Testis (tissue), 3 donors: ENCODE measurements around the gene NSRP1. TPM values are rescaled to one million over a fixed set of nuclear protein-coding genes. Genes with fewer than 3 reads are reported as not detected.

Experiments
- DNase-seq: peaks from one replicate; pipeline ENCODE4 v3.0.0-alpha.2; 2019
- H3K27ac ChIP-seq, 2 donors: fragments of 200-600 bp; sonication (generic); one replicate each; pipeline ENCODE4 v1.5.1; 2019
- H3K27me3 ChIP-seq: fragments of 200-600 bp; sonication (generic); one replicate; pipeline ENCODE4 v1.5.1; 2019
- H3K36me3 ChIP-seq: fragments of 200-600 bp; sonication (generic); one replicate; pipeline ENCODE4 v1.5.1; 2017; ENCODE audit warnings: low read depth; ENCODE audit errors: missing control alignments
- H3K4me1 ChIP-seq: fragments of 200-600 bp; sonication (generic); one replicate; pipeline ENCODE4 v1.5.1; 2019
- H3K4me3 ChIP-seq, 2 donors: fragments of 200-600 bp; sonication (generic); one replicate each; pipeline ENCODE4 v1.5.1; 2017 to 2019
- H3K9me3 ChIP-seq: fragments of 200-600 bp; sonication (generic); one replicate; pipeline ENCODE4 v1.5.1; 2017
- POLR2A ChIP-seq: fragments of 450-650 bp; IDR thresholded peaks from one replicate; pipeline ENCODE4 v1.6.1; 2017; ENCODE audit warnings: antibody characterized with exemption, mild to moderate bottlenecking, moderate library complexity
- WGBS, 2 donors: methylation state at CpG; one replicate each; pipeline ENCODE4 v1.1.5; 2018; 5-methylcytosine and 5-hydroxymethylcytosine counted together
- intact Hi-C: fragments of 100-400 bp; cut with DNase I; formaldehyde crosslinking; loops from one replicate; pipeline ENCODE4 v1.15.1; 2023; ENCODE audit warnings: low total_unique reads
- polyA plus RNA-seq: library from polyadenylated mRNA; stranded (reverse); fragments of 350-450 nt; fragmentation: Illumina TruSeq; extraction: RNeasy Lipid Tissue Mini Kit (QIAGEN cat#74804); gene quantifications from one replicate; pipeline ENCODE4 v1.2.3, GENCODE V29; 2014; ENCODE audit warnings: low read depth, low replicate concordance; ENCODE audit not compliant: insufficient read depth
- total RNA-seq, 2 donors: library from RNA; depleted of rRNA; stranded (reverse); fragments of >200 nt; gene quantifications; one replicate each; pipeline ENCODE4 v1.2.3, GENCODE V29; 2016
- TF ChIP-seq, protein P1 (sequence below), 3 experiments: fragments of 450-650 bp in 2 of 3; fragments of 200-600 bp in 1 of 3; sonication (generic) in 1 of 3; IDR thresholded peaks; one replicate each; pipeline ENCODE4 v1.5.1; 2016 to 2019; ENCODE audit warnings: antibody characterized with exemption in 3 of 3, mild to moderate bottlenecking in 2 of 3, moderate library complexity in 1 of 3

NSRP1 gene
- total and polyA plus RNA-seq, 3 donors from 2014 or later = 12.6 to 53.7 (median 34.3) TPM

DNA sequence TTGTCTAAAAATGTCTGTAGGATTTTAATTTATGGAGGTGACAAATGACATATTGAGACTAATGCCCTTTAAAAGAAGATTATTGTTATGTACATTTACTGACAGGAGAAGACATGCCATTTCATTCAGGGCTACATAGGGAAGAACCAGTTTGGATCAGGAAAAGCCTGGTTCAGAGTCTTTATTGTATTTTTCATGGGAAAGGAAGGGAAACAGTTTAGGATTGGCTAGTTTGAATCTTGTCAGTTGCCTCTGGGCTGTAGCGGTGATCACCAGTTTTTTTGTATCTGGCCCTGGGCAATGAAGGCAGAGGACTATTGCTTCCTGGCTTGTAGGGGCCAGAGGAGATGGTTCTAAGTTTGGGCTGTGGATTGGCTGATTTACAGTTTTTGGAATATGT is 31.8 kb downstream of the NSRP1 start:
- Histone ChIP-seq H3K27me3 (no peaks in the 10 kb centered on the region), H3K36me3 (no peaks in the 10 kb centered on the region), H3K9me3 (no peaks in the 10 kb centered on the region), H3K4me1 (no peaks in the 10 kb centered on the region), H3K27ac (no peak overlapping the region), H3K4me3 (no peak overlapping the region)
- intact Hi-C loops = no loop called here
- WGBS, 2 donors = 90 to 96% methylated on average over 1 of the region's 1 CpG
- DNase-seq = no peak
- TF ChIP-seq, protein P1, sequence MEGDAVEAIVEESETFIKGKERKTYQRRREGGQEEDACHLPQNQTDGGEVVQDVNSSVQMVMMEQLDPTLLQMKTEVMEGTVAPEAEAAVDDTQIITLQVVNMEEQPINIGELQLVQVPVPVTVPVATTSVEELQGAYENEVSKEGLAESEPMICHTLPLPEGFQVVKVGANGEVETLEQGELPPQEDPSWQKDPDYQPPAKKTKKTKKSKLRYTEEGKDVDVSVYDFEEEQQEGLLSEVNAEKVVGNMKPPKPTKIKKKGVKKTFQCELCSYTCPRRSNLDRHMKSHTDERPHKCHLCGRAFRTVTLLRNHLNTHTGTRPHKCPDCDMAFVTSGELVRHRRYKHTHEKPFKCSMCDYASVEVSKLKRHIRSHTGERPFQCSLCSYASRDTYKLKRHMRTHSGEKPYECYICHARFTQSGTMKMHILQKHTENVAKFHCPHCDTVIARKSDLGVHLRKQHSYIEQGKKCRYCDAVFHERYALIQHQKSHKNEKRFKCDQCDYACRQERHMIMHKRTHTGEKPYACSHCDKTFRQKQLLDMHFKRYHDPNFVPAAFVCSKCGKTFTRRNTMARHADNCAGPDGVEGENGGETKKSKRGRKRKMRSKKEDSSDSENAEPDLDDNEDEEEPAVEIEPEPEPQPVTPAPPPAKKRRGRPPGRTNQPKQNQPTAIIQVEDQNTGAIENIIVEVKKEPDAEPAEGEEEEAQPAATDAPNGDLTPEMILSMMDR (IDR thresholded peaks at IDR 0.05) = no peak
- TF ChIP-seq POLR2A = no peak

DNA sequence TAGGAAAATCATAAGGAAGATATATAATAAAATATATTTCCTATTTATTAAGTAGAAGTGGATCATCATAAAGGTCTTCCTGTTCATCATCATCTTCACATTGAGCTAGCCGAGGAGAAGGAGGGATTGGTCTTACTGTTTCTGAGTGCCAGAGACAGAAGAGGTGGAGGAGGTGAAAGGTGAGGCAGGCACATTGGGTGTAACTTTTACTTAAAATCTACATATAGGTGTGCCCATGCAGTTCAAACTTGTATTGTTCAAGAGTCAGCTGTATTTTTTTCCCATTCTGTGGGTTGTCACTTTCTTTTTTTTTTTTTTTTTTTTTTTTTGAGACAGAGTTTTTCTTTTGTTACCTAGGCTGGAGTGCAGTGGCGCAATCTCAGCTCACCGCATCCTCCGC is 34.9 kb downstream of the NSRP1 start:
- 94 to 99% methylated on average over 4 of the region's 4 CpGs for WGBS, 2 donors
- no peaks in the 10 kb centered on the region for H3K36me3 ChIP-seq
- H3K27me3 ChIP-seq = no peaks in the 10 kb centered on the region
- TF ChIP-seq POLR2A = no peak
- TF ChIP-seq, protein P1 (IDR thresholded peaks at IDR 0.05) = no peak
- DNase-seq = no peak
- H3K4me1 ChIP-seq = no peaks in the 10 kb centered on the region
- H3K4me3 ChIP-seq = no peak overlapping the region
- no peaks in the 10 kb centered on the region for H3K9me3 ChIP-seq
- intact Hi-C loops = no loop called here
- H3K27ac ChIP-seq = no peak overlapping the region

DNA sequence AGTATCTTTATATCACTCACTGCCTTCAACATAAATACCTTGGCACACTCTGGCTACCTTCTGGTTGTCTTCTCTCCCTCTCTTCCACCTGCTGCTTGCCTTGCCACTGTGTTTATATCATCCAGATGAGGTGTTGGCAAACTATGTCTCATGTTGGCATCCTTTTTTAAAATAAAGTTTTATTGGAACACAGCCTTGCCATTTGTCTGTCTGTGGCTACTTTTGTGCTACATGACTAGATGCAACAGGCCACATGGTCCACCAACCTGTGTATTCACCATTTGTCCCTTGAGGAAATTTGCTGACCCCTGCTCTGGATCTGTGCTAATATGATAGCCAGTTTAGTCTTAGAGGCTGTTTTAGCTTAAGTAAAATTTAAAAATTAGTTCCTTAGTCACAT is 36.8 kb downstream of the NSRP1 start:
- no peaks in the 10 kb centered on the region for H3K9me3 ChIP-seq
- no peak for DNase-seq
- intact Hi-C loops = no loop called here
- no peaks in the 10 kb centered on the region for H3K4me1 ChIP-seq
- no peak overlapping the region for H3K27ac ChIP-seq
- H3K36me3 ChIP-seq = no peaks in the 10 kb centered on the region
- H3K27me3 ChIP-seq = no peaks in the 10 kb centered on the region
- TF ChIP-seq, protein P1 (IDR thresholded peaks at IDR 0.05) = no peak
- TF ChIP-seq POLR2A = no peak
- no peak overlapping the region for H3K4me3 ChIP-seq

DNA sequence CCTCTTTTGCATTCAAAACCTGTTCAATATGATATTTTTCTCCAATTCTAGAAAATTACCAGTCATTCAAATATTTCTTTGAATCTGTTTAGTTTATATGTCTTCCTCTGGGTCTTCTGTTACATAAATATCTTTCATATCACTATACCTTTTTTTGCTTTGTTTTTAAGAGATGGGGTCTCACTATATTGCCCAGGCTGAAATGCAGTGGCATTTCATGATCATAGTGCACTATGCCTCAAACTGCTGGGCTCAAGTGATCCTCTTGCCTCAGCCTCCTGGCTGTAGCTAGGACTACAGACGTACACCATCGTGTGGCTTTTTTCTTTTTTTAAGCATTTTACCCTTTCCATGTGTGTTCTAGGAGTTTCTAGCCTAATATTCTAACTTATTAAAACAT is 38.8 kb downstream of the NSRP1 start:
- no peaks in the 10 kb centered on the region for H3K27me3 ChIP-seq
- intact Hi-C loops = no loop called here
- no peaks in the 10 kb centered on the region for H3K9me3 ChIP-seq
- TF ChIP-seq POLR2A = no peak
- TF ChIP-seq, protein P1 (IDR thresholded peaks at IDR 0.05) = no peak
- H3K4me3 ChIP-seq = no peak overlapping the region
- H3K4me1 ChIP-seq = no peaks in the 10 kb centered on the region
- H3K36me3 ChIP-seq = no peaks in the 10 kb centered on the region
- no peak for DNase-seq
- WGBS, 2 donors = 98 to 100% methylated on average over 2 of the region's 2 CpGs
- H3K27ac ChIP-seq = no peak overlapping the region

DNA sequence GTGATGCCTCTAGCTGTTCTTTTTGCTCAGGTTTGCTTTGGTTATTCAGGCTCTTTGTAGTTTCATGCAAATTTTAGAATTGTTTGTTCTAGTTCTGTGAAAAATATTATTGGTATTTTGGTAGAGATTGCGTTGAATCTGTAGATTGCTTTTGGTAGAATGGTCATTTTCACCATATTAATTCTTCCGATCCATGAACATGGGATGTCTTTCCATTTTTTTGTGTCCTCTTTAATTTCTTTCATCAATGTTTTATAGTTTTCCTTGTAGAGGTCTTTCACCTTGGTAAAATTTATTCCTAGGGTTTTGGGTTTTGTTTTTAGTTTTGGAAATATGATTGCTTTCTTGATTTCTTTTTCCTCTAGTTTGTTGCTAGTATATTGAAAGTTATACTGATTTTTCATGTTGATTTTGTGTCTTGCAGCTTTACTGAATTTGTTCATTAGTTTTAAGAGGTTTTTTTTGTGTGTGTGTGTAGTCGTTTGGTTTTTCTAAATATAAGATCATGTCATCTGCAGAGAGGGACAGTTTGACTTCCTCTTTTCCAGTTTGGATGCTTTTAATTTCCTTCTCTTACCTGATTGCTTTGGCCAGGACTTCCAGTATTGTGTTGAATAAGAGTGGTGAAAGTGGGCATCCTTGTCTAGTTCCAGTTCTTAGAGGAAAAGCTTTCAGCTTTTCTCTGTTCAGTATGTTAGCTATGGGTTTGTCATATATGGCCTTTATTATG is 42.4 kb downstream of the NSRP1 start:
- TF ChIP-seq, protein P1 (IDR thresholded peaks at IDR 0.05) = no peak
- TF ChIP-seq POLR2A = no peak
- no peaks in the 10 kb centered on the region for H3K36me3 ChIP-seq
- 93 to 98% methylated on average over 3 of the region's 3 CpGs for WGBS, 2 donors
- no peak overlapping the region for H3K27ac ChIP-seq
- intact Hi-C loops = no loop called here
- H3K4me3 ChIP-seq = no peak overlapping the region
- no peaks in the 10 kb centered on the region for H3K9me3 ChIP-seq
- peaks cover 3% of the 10 kb centered on the region for H3K4me1 ChIP-seq
- H3K27me3 ChIP-seq = no peaks in the 10 kb centered on the region
- no peak for DNase-seq
